NCI-H524 (cell line): Measurements from ENCODE around the gene KCNMA1.

ENCODE experiments used
- DNase-seq, 2 experiments: peaks; one replicate each; lab custom pipeline; 2025; lab: John Stamatoyannopoulos, UW

KCNMA1 gene

GRCh38 chr10:77244286-77244685, 393.3 kb downstream of the KCNMA1 start:
- no peak for DNase-seq

- DNase-seq: no peak
Observed at GRCh38 chr10:77241350-77241725, 396.3 kb downstream of the KCNMA1 start.

- no peak for DNase-seq
Observed at GRCh38 chr10:77240706-77241349, 396.8 kb downstream of the KCNMA1 start.

GRCh38 chr10:77240041-77240652, 397.5 kb downstream of the KCNMA1 start:
- DNase-seq: no peak

- DNase-seq: no peak
Observed at GRCh38 chr10:77237120-77237519, 400.5 kb downstream of the KCNMA1 start.

- peak in 1 of 2 experiments; percentile 2 for DNase-seq
Observed at GRCh38 chr10:77236700-77237099, 400.9 kb downstream of the KCNMA1 start.

- DNase-seq: no peak
Observed at GRCh38 chr10:77236029-77236428, 401.6 kb downstream of the KCNMA1 start.

- no peak for DNase-seq
Observed at GRCh38 chr10:77234599-77234998, 403.0 kb downstream of the KCNMA1 start.

GRCh38 chr10:77233466-77233865, 404.1 kb downstream of the KCNMA1 start:
- DNase-seq: no peak

GRCh38 chr10:77231884-77232610, 405.6 kb downstream of the KCNMA1 start:
- DNase-seq: no peak

GRCh38 chr10:77231375-77231774, 406.2 kb downstream of the KCNMA1 start:
- DNase-seq: no peak

GRCh38 chr10:77230194-77230593, 407.4 kb downstream of the KCNMA1 start:
- DNase-seq: no peak

GRCh38 chr10:77229704-77230103, 407.9 kb downstream of the KCNMA1 start:
- DNase-seq: no peak

GRCh38 chr10:77228559-77228958, 409.0 kb downstream of the KCNMA1 start:
- DNase-seq: no peak

GRCh38 chr10:77226853-77227565, 410.6 kb downstream of the KCNMA1 start:
- no peak for DNase-seq

GRCh38 chr10:77226452-77226851, 411.2 kb downstream of the KCNMA1 start:
- DNase-seq: no peak

- no peak for DNase-seq
Observed at GRCh38 chr10:77226020-77226419, 411.6 kb downstream of the KCNMA1 start.

- peak in 1 of 2 experiments; percentile 36 for DNase-seq
Observed at GRCh38 chr10:77223526-77224460, 413.8 kb downstream of the KCNMA1 start.

- DNase-seq: no peak
Observed at GRCh38 chr10:77220150-77220549, 417.5 kb downstream of the KCNMA1 start.

- no peak for DNase-seq
Observed at GRCh38 chr10:77219046-77219445, 418.6 kb downstream of the KCNMA1 start.

- no peak for DNase-seq
Observed at GRCh38 chr10:77214799-77215198, 422.8 kb downstream of the KCNMA1 start.
